ENCODE results near the gene DOCK11.

Gene DOCK11

GRCh38 chrX:118536204-118536603 is 40.6 kb downstream of the DOCK11 start:
- DNase-seq (ENCODE audit: low read depth, low spot score): no peak
- no peaks in the 10 kb centered on the region for H3K9me3 ChIP-seq (ENCODE audit: low read depth, low read length)
- H3K9ac ChIP-seq (ENCODE audit: insufficient read length): no peak overlapping the region
- TF ChIP-seq POLR2AphosphoS5 (IDR thresholded peaks at IDR 0.05; ENCODE audit: borderline replicate concordance, low read depth, low read length): no peak
- no peak for TF ChIP-seq EZH2 (IDR thresholded peaks at IDR 0.05)
- no peak for TF ChIP-seq FOXP2 (optimal IDR thresholded peaks at IDR 0.05; ENCODE audit: control extremely low read depth, extremely low read length, insufficient read depth)
- no peaks in the 10 kb centered on the region for H3K36me3 ChIP-seq (ENCODE audit: insufficient read depth, low read length)
- H3K27ac ChIP-seq: no peak overlapping the region
- H3K4me3 ChIP-seq: no peak overlapping the region

GRCh38 chrX:118536687-118537461 is 41.3 kb downstream of the DOCK11 start:
- H3K9me3 ChIP-seq (ENCODE audit: low read depth, low read length): no peaks in the 10 kb centered on the region
- no peak for DNase-seq (ENCODE audit: low read depth, low spot score)
- TF ChIP-seq POLR2AphosphoS5 (IDR thresholded peaks at IDR 0.05; ENCODE audit: borderline replicate concordance, low read depth, low read length) (no peak), EZH2 (IDR thresholded peaks at IDR 0.05) (no peak), FOXP2 (optimal IDR thresholded peaks at IDR 0.05; ENCODE audit: control extremely low read depth, extremely low read length, insufficient read depth) (no peak)
- no peaks in the 10 kb centered on the region for H3K36me3 ChIP-seq (ENCODE audit: insufficient read depth, low read length)
- no peak overlapping the region for H3K9ac ChIP-seq (ENCODE audit: insufficient read length)
- no peak overlapping the region for H3K4me3 ChIP-seq
- no peak overlapping the region for H3K27ac ChIP-seq

DNA sequence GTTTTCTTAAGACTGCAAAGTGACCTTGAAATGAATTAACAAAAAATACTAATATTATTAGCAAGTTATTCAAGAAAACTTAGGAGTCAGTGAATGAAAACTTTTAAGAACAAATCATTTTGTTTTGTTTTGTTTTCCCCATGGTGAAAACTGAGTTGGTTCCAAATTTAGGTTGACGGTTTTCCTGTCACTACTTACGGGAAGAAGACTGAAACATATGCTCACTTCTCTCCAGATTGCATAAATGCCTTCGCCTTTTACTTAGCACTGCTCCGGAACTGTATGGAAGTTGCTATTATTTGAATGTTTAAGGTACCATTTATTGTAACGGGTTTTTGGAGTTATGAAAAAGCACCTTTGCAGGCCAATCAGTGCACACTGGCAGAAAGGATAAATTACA is 42.8 kb downstream of the DOCK11 start:
- Histone ChIP-seq H3K27ac (no peak overlapping the region), H3K9me3 (ENCODE audit: low read depth, low read length) (no peaks in the 10 kb centered on the region), H3K9ac (ENCODE audit: insufficient read length) (no peak overlapping the region), H3K36me3 (ENCODE audit: insufficient read depth, low read length) (no peaks in the 10 kb centered on the region), H3K4me3 (no peak overlapping the region)
- DNase-seq (ENCODE audit: low read depth, low spot score): no peak
- TF ChIP-seq EZH2 (IDR thresholded peaks at IDR 0.05): no peak
- TF ChIP-seq POLR2AphosphoS5 (IDR thresholded peaks at IDR 0.05; ENCODE audit: borderline replicate concordance, low read depth, low read length): no peak
- no peak for TF ChIP-seq FOXP2 (optimal IDR thresholded peaks at IDR 0.05; ENCODE audit: control extremely low read depth, extremely low read length, insufficient read depth)

DNA sequence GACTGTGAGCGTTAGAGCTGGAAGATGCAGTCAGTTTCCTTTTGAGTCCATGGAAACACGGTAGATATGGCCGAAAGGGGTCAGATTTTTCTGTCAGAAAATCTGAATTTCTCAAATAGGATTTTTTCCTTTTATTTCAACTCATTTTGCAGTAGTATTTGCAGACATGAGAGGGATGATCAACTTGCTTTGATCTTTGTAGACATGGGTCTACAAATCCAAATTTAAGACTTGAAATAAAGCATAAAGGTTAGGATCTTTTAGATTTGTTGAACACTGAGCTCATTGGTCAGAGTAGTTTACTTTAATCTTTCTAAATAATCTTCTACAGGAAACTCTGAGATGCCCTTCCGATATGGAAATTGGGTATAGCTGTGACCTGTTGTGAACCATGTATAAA is 44.7 kb downstream of the DOCK11 start:
- H3K9ac ChIP-seq (ENCODE audit: insufficient read length): no peak overlapping the region
- no peak overlapping the region for H3K27ac ChIP-seq
- no peak for TF ChIP-seq EZH2 (IDR thresholded peaks at IDR 0.05)
- TF ChIP-seq FOXP2 (optimal IDR thresholded peaks at IDR 0.05; ENCODE audit: control extremely low read depth, extremely low read length, insufficient read depth): no peak
- TF ChIP-seq POLR2AphosphoS5 (IDR thresholded peaks at IDR 0.05; ENCODE audit: borderline replicate concordance, low read depth, low read length): no peak
- H3K4me3 ChIP-seq: no peak overlapping the region
- H3K36me3 ChIP-seq (ENCODE audit: insufficient read depth, low read length): no peaks in the 10 kb centered on the region
- DNase-seq (ENCODE audit: low read depth, low spot score): no peak
- H3K9me3 ChIP-seq (ENCODE audit: low read depth, low read length): no peaks in the 10 kb centered on the region

DNA sequence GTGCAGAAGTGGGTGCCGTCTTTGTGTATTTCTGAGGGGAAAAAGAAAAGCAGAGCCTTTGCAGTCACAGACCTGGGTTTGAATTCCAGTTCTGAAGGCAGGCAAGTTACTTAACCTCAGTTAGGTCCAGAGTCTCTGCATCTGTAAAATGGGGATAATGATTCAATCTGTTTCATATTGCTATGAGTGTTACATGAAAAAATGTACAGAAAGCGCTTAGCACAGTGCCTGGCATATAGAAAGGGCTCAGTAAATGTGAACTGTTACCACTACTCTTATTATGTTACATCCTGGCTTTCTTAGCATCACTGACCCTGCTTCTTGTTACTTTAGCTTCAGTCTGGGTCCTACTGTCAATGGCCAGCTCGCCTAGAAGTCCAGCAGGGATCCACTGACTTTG is 45.9 kb downstream of the DOCK11 start:
- H3K9me3 ChIP-seq (ENCODE audit: low read depth, low read length): no peaks in the 10 kb centered on the region
- no peak overlapping the region for H3K9ac ChIP-seq (ENCODE audit: insufficient read length)
- no peak overlapping the region for H3K27ac ChIP-seq
- DNase-seq (ENCODE audit: low read depth, low spot score): no peak
- TF ChIP-seq FOXP2 (optimal IDR thresholded peaks at IDR 0.05; ENCODE audit: control extremely low read depth, extremely low read length, insufficient read depth) (no peak), POLR2AphosphoS5 (IDR thresholded peaks at IDR 0.05; ENCODE audit: borderline replicate concordance, low read depth, low read length) (no peak), EZH2 (IDR thresholded peaks at IDR 0.05) (no peak)
- H3K4me3 ChIP-seq: no peak overlapping the region
- no peaks in the 10 kb centered on the region for H3K36me3 ChIP-seq (ENCODE audit: insufficient read depth, low read length)

- Histone ChIP-seq H3K9me3 (ENCODE audit: low read depth, low read length) (no peaks in the 10 kb centered on the region), H3K36me3 (ENCODE audit: insufficient read depth, low read length) (no peaks in the 10 kb centered on the region), H3K27ac (no peak overlapping the region), H3K9ac (ENCODE audit: insufficient read length) (no peak overlapping the region), H3K4me3 (no peak overlapping the region)
- no peak for DNase-seq (ENCODE audit: low read depth, low spot score)
- TF ChIP-seq EZH2 (IDR thresholded peaks at IDR 0.05): no peak
- no peak for TF ChIP-seq POLR2AphosphoS5 (IDR thresholded peaks at IDR 0.05; ENCODE audit: borderline replicate concordance, low read depth, low read length)
- TF ChIP-seq FOXP2 (optimal IDR thresholded peaks at IDR 0.05; ENCODE audit: control extremely low read depth, extremely low read length, insufficient read depth): no peak
Observed at GRCh38 chrX:118545510-118545909, 49.9 kb downstream of the DOCK11 start.

- TF ChIP-seq POLR2AphosphoS5 (IDR thresholded peaks at IDR 0.05; ENCODE audit: borderline replicate concordance, low read depth, low read length): no peak
- TF ChIP-seq FOXP2 (optimal IDR thresholded peaks at IDR 0.05; ENCODE audit: control extremely low read depth, extremely low read length, insufficient read depth): no peak
- TF ChIP-seq EZH2 (IDR thresholded peaks at IDR 0.05): no peak
Observed at GRCh38 chrX:118548841-118549240, 53.2 kb downstream of the DOCK11 start.

GRCh38 chrX:118550792-118551191 is 55.2 kb downstream of the DOCK11 start:
- TF ChIP-seq FOXP2 (optimal IDR thresholded peaks at IDR 0.05; ENCODE audit: control extremely low read depth, extremely low read length, insufficient read depth) (no peak), EZH2 (IDR thresholded peaks at IDR 0.05) (no peak), POLR2AphosphoS5 (IDR thresholded peaks at IDR 0.05; ENCODE audit: borderline replicate concordance, low read depth, low read length) (no peak)
- no peak for DNase-seq (ENCODE audit: low read depth, low spot score)
- Histone ChIP-seq H3K36me3 (ENCODE audit: insufficient read depth, low read length) (no peaks in the 10 kb centered on the region), H3K27ac (no peak overlapping the region), H3K9ac (ENCODE audit: insufficient read length) (no peak overlapping the region), H3K4me3 (no peak overlapping the region), H3K9me3 (ENCODE audit: low read depth, low read length) (no peaks in the 10 kb centered on the region)

More at GRCh38 chrX:118548841-118549240, 53.2 kb downstream of the DOCK11 start:
- no peak overlapping the region for H3K4me3 ChIP-seq
- no peaks in the 10 kb centered on the region for H3K9me3 ChIP-seq (ENCODE audit: low read depth, low read length)
- no peak overlapping the region for H3K27ac ChIP-seq
- no peak overlapping the region for H3K9ac ChIP-seq (ENCODE audit: insufficient read length)
- no peaks in the 10 kb centered on the region for H3K36me3 ChIP-seq (ENCODE audit: insufficient read depth, low read length)
- no peak for DNase-seq (ENCODE audit: low read depth, low spot score)
